PC-9 (cell line): ENCODE data around the gene SESN3.

Source experiments
- EZH2 ChIP-seq: fragments of 200-600 bp; sonication (generic); IDR thresholded peaks from 2 replicates; pipeline ENCODE4 v1.8.0; 2017; ENCODE audit warnings: antibody characterized with exemption, low read depth
- TF ChIP-seq, protein P1 (sequence below): fragments of 200-600 bp; sonication (generic); conservative IDR thresholded peaks from 2 replicates; pipeline ENCODE4 v1.6.1; 2017; ENCODE audit warnings: mixed run types, antibody characterized with exemption, mild to moderate bottlenecking, moderate library complexity

DNA sequence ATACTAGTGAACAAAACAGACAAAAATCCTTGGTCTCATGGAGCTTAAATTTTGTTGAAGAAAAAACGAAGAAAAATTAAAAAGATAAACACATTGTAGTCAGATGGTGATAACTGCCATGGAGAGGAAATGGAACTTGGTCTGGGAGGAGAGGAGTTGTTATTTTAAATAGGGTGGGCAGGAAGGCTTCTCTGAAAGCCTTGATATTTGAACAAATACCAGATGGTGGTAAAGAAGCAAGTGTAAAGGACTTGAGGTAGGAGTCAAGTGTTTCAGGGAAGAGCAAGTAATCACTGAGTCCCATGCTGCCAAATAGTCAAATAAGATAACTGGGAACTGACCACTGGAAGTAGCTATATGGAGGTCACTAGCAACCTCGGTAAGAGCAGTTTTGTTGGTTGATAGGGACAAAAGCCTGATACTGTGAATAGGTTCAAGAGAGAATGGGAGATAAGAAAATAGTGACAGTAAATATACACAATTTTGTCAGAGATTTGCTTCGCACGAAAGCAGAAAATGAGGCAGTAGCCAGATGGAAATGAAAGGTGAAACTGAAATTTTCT lies 55.1 kb downstream of the SESN3 start:
- TF ChIP-seq, protein P1, sequence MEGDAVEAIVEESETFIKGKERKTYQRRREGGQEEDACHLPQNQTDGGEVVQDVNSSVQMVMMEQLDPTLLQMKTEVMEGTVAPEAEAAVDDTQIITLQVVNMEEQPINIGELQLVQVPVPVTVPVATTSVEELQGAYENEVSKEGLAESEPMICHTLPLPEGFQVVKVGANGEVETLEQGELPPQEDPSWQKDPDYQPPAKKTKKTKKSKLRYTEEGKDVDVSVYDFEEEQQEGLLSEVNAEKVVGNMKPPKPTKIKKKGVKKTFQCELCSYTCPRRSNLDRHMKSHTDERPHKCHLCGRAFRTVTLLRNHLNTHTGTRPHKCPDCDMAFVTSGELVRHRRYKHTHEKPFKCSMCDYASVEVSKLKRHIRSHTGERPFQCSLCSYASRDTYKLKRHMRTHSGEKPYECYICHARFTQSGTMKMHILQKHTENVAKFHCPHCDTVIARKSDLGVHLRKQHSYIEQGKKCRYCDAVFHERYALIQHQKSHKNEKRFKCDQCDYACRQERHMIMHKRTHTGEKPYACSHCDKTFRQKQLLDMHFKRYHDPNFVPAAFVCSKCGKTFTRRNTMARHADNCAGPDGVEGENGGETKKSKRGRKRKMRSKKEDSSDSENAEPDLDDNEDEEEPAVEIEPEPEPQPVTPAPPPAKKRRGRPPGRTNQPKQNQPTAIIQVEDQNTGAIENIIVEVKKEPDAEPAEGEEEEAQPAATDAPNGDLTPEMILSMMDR = no peak
- no peak for TF ChIP-seq EZH2
